H1 (cell line): ENCODE results near the gene KANSL3. TPM values are rescaled to one million over a fixed set of nuclear protein-coding genes. Genes with fewer than 3 reads are reported as not detected.

Experiments
- CTCF ChIA-PET: fragments of 300-600 bp; sonication (Branson Sonifier 250); formaldehyde crosslinking; loops from one replicate; lab custom pipeline; 2021; ENCODE audit not compliant: partially characterized antibody; lab: Charles Lee
- POLR2A ChIA-PET: fragments of 300-600 bp; sonication (Branson Sonifier 250); formaldehyde crosslinking; loops from one replicate; lab custom pipeline; 2021; ENCODE audit warnings: inconsistent platforms; ENCODE audit not compliant: partially characterized antibody; lab: Charles Lee
- DNase-seq, 2 experiments: peaks; one replicate each; pipeline versions ENCODE4 v3.0.0 to v3.0.0-alpha.2; 2010 to 2022; ENCODE audit warnings: low spot score in 2 of 2, low read depth in 1 of 2, mixed read lengths in 1 of 2
- FAIRE-seq: peaks from 2 replicates; lab custom pipeline; 2011; peaks lifted over from hg19 to GRCh38; lab: Jason Lieb, UNC
- H2AFZ ChIP-seq: 2 replicates; pipeline ENCODE4 v1.8.1; 2012; ENCODE audit warnings: low read length, inconsistent platforms
- H2AK5ac ChIP-seq: 2 replicates; pipeline ENCODE4 v1.6.1; 2013; ENCODE audit warnings: low read depth, low read length
- H2BK120ac ChIP-seq: replicated peaks from 2 replicates; pipeline ENCODE3; 2013; ENCODE audit warnings: low read depth, low read length, inconsistent platforms
- H2BK12ac ChIP-seq: 2 replicates; pipeline ENCODE4 v1.6.1; 2013; ENCODE audit warnings: low read depth, low read length
- H2BK15ac ChIP-seq: 2 replicates; pipeline ENCODE4 v1.6.1; 2013; ENCODE audit warnings: low read length
- H2BK20ac ChIP-seq: 2 replicates; pipeline ENCODE4 v1.6.1; 2013; ENCODE audit warnings: low read length
- H2BK5ac ChIP-seq: 2 replicates; pipeline ENCODE4 v1.6.1; 2013; ENCODE audit warnings: low read depth, low read length
- H3K14ac ChIP-seq: 2 replicates; pipeline ENCODE4 v1.6.1; 2013; ENCODE audit warnings: inconsistent platforms; ENCODE audit not compliant: insufficient read length
- H3K18ac ChIP-seq: 2 replicates; pipeline ENCODE4 v1.6.1; 2013; ENCODE audit warnings: low read length; ENCODE audit errors: extremely low read depth
- H3K23ac ChIP-seq: 2 replicates; pipeline ENCODE4 v1.6.1; 2013; ENCODE audit warnings: inconsistent platforms; ENCODE audit not compliant: insufficient read length
- H3K23me2 ChIP-seq: 2 replicates; pipeline ENCODE4 v1.6.1; 2013; ENCODE audit warnings: low read depth, low read length
- H3K27ac ChIP-seq: 2 replicates; pipeline ENCODE4 v1.6.1; 2011; ENCODE audit warnings: low read depth, low read length, inconsistent platforms
- H3K27me3 ChIP-seq, 4 experiments: replicated peaks in 1 of 4; 1 replicate in 1 of 4; 2 replicates in 3 of 4; pipeline versions ENCODE4 v1.6.1 to v1.8.1; 2011 to 2013; ENCODE audit warnings: low read length in 3 of 4, mild to moderate bottlenecking in 3 of 4, inconsistent platforms in 2 of 4, mixed read lengths in 2 of 4, moderate library complexity in 1 of 4; ENCODE audit not compliant: control insufficient read depth in 3 of 4, insufficient read depth in 3 of 4; ENCODE audit errors: extremely low read depth in 1 of 4
- H3K36me3 ChIP-seq, 4 experiments: 2 replicates each; pipeline versions ENCODE4 v1.6.1 to v1.8.1; 2011 to 2013; ENCODE audit warnings: mild to moderate bottlenecking in 4 of 4, low read length in 3 of 4, moderate library complexity in 2 of 4, control low read depth in 1 of 4, inconsistent platforms in 1 of 4; ENCODE audit not compliant: insufficient read depth in 4 of 4, control insufficient read depth in 2 of 4
- H3K4ac ChIP-seq: replicated peaks from 2 replicates; pipeline ENCODE3; 2013; ENCODE audit warnings: low read length, low read depth, mixed read lengths, inconsistent platforms; ENCODE audit not compliant: insufficient read length
- H3K4me1 ChIP-seq, 4 experiments: replicated peaks in 1 of 4; 1 replicate in 1 of 4; 2 replicates in 3 of 4; pipeline versions ENCODE4 v1.6.1 to v1.8.1; 2011 to 2013; ENCODE audit warnings: low read length in 3 of 4, inconsistent platforms in 2 of 4, mixed read lengths in 1 of 4; ENCODE audit not compliant: insufficient read depth in 4 of 4, control insufficient read depth in 3 of 4
- H3K4me2 ChIP-seq, 2 experiments: 2 replicates each; pipeline versions ENCODE4 v1.6.1 to v1.8.1; 2011 to 2013; ENCODE audit warnings: low read depth in 2 of 2, low read length in 2 of 2, control low read depth in 1 of 2, inconsistent platforms in 1 of 2, mild to moderate bottlenecking in 1 of 2; ENCODE audit not compliant: insufficient read depth in 1 of 2
- H3K4me3 ChIP-seq, 4 experiments: fragments of 200-600, 300-600 bp in 1 of 4; sonication (generic), shearing (Covaris generic), sonication (Bioruptor Twin) in 1 of 4; 2 replicates each; pipeline versions ENCODE4 v1.5.1 to v1.8.1; 2011 to 2016; ENCODE audit warnings: low read length in 4 of 4, low read depth in 3 of 4, control low read depth in 2 of 4, inconsistent platforms in 2 of 4, mild to moderate bottlenecking in 2 of 4, mixed read lengths in 1 of 4, moderate library complexity in 1 of 4; ENCODE audit not compliant: insufficient read depth in 2 of 4; ENCODE audit errors: extremely low read depth in 1 of 4
- H3K56ac ChIP-seq: replicated peaks from 2 replicates; pipeline ENCODE3; 2013; ENCODE audit warnings: low read depth, mild to moderate bottlenecking, mixed read lengths, low read length, inconsistent platforms; ENCODE audit not compliant: insufficient read length
- H3K79me1 ChIP-seq: 2 replicates; pipeline ENCODE4 v1.6.1; 2013; ENCODE audit warnings: low read depth, low read length, control low read depth
- H3K79me2 ChIP-seq, 2 experiments: 2 replicates each; pipeline versions ENCODE4 v1.6.1 to v1.8.1; 2012 to 2013; ENCODE audit warnings: low read length in 2 of 2, mild to moderate bottlenecking in 2 of 2, inconsistent platforms in 1 of 2; ENCODE audit not compliant: insufficient read depth in 2 of 2, control insufficient read depth in 1 of 2
- H3K9ac ChIP-seq, 4 experiments: replicated peaks in 1 of 4; 1 replicate in 1 of 4; 2 replicates in 3 of 4; pipeline versions ENCODE4 v1.6.1 to v1.8.1; 2011 to 2013; ENCODE audit warnings: low read depth in 3 of 4, low read length in 3 of 4, control low read depth in 2 of 4, mild to moderate bottlenecking in 2 of 4, moderate library complexity in 2 of 4, inconsistent platforms in 1 of 4; ENCODE audit errors: extremely low read depth in 1 of 4
- H3K9me3 ChIP-seq, 2 experiments: 2 replicates each; pipeline versions ENCODE4 v1.6.1 to v1.8.1; 2012 to 2013; ENCODE audit warnings: mild to moderate bottlenecking in 2 of 2, moderate library complexity in 2 of 2, control low read depth in 1 of 2, inconsistent platforms in 1 of 2, low read depth in 1 of 2, low read length in 1 of 2, mixed read lengths in 1 of 2; ENCODE audit not compliant: insufficient read depth in 2 of 2
- H4K20me1 ChIP-seq, 2 experiments: replicated peaks in 1 of 2; 2 replicates each; pipeline versions ENCODE3 to v1.8.1; 2011 to 2013; ENCODE audit warnings: inconsistent platforms in 2 of 2, low read length in 2 of 2, mild to moderate bottlenecking in 1 of 2; ENCODE audit not compliant: insufficient read depth in 2 of 2, control insufficient read depth in 1 of 2
- H4K5ac ChIP-seq: 2 replicates; pipeline ENCODE4 v1.6.1; 2013; ENCODE audit warnings: low read length, low read depth, mixed read lengths, inconsistent platforms; ENCODE audit not compliant: insufficient read length
- H4K8ac ChIP-seq: 2 replicates; pipeline ENCODE4 v1.8.0; 2013; ENCODE audit warnings: mild to moderate bottlenecking, moderate library complexity, low read length, inconsistent platforms; ENCODE audit not compliant: insufficient read depth; ENCODE audit errors: extremely low read depth
- H4K91ac ChIP-seq: replicated peaks from 2 replicates; pipeline ENCODE3; 2013; ENCODE audit warnings: low read length, mixed read lengths, inconsistent platforms; ENCODE audit not compliant: insufficient read length
- BACH1 ChIP-seq: IDR thresholded peaks from 2 replicates; pipeline ENCODE4 v1.6.1; 2012; ENCODE audit warnings: low read length, improper control_type of control experiment
- CREB1 ChIP-seq: IDR thresholded peaks from 2 replicates; pipeline ENCODE4 v1.6.1; 2012; ENCODE audit warnings: inconsistent platforms
- EP300 ChIP-seq, 2 experiments: IDR thresholded peaks; 1 replicate in 1 of 2; 2 replicates in 1 of 2; pipeline ENCODE4 v1.6.1; 2011 to 2012; ENCODE audit warnings: low read depth in 2 of 2, low read length in 2 of 2, mild to moderate bottlenecking in 2 of 2, borderline replicate concordance in 1 of 2, inconsistent platforms in 1 of 2, moderate library complexity in 1 of 2
- HDAC2 ChIP-seq, 2 experiments: fragments of 300-600 bp in 1 of 2; sonication (generic) in 1 of 2; IDR thresholded peaks; 2 replicates each; pipeline ENCODE4 v1.6.1; 2011 to 2012; ENCODE audit warnings: low read depth in 2 of 2, low read length in 2 of 2, mild to moderate bottlenecking in 2 of 2, moderate library complexity in 2 of 2, borderline replicate concordance in 1 of 2, inconsistent platforms in 1 of 2
- JUN ChIP-seq: IDR thresholded peaks from 2 replicates; pipeline ENCODE4 v1.6.1; 2011; ENCODE audit warnings: low read depth, mild to moderate bottlenecking, improper control_type of control experiment, low read length
- MAX ChIP-seq: IDR thresholded peaks from 2 replicates; pipeline ENCODE4 v1.6.1; 2012; ENCODE audit warnings: inconsistent platforms
- RAD21 ChIP-seq, 2 experiments: IDR thresholded peaks in 1 of 2; conservative IDR thresholded peaks in 1 of 2; 2 replicates each; pipeline ENCODE4 v1.6.1; 2011; ENCODE audit warnings: low read depth in 2 of 2, low read length in 2 of 2, improper control_type of control experiment in 1 of 2, inconsistent platforms in 1 of 2, mild to moderate bottlenecking in 1 of 2, moderate library complexity in 1 of 2
- RBBP5 ChIP-seq: IDR thresholded peaks from 2 replicates; pipeline ENCODE4 v1.7.1; 2012; ENCODE audit warnings: low read depth, mild to moderate bottlenecking, inconsistent platforms, low read length, moderate library complexity, borderline replicate concordance
- SIX5 ChIP-seq: IDR thresholded peaks from 2 replicates; pipeline ENCODE4 v1.6.1; 2011; ENCODE audit warnings: mild to moderate bottlenecking, low read depth, low read length
- SP2 ChIP-seq: IDR thresholded peaks from 2 replicates; pipeline ENCODE4 v1.6.1; 2012; ENCODE audit warnings: mild to moderate bottlenecking, low read length, inconsistent platforms
- SRF ChIP-seq: IDR thresholded peaks from 2 replicates; pipeline ENCODE4 v1.6.1; 2011; ENCODE audit warnings: mild to moderate bottlenecking, low read depth, low read length, moderate library complexity
- WGBS, 2 experiments: shearing (Covaris generic) in 1 of 2; methylation state at CpG; one replicate each; pipeline versions ENCODE4 v1.1.6 to v1.1.7; 2013 to 2015; ENCODE audit warnings: low lambda C conversion rate in 2 of 2, mixed read lengths in 2 of 2, inconsistent platforms in 1 of 2, low coverage in 1 of 2, missing lambda C conversion rate in 1 of 2; ENCODE audit not compliant: insufficient replicate concordance in 2 of 2, insufficient coverage in 1 of 2, insufficient read length in 1 of 2; ENCODE audit errors: extremely low coverage in 1 of 2, missing lambda C conversion rate in 1 of 2; 5-methylcytosine and 5-hydroxymethylcytosine counted together
- polyA plus RNA-seq, 7 experiments: library from polyadenylated mRNA; depleted of rRNA in 3 of 7; stranded (reverse) in 5 of 7; unstranded in 2 of 7; fragments of >200 nt in 5 of 7; fragments of 200-250 nt in 2 of 7; gene quantifications; 1 replicate in 5 of 7; 2 replicates in 1 of 7; 4 replicates in 1 of 7; pipeline versions ENCODE4 v1.2.1 to v1.2.3, GENCODE V29; 2011 to 2013; ENCODE audit warnings: missing spikeins in 2 of 7, mixed read lengths in 2 of 7
- total RNA-seq: library from RNA; stranded (reverse); fragmentation: NEBNext Ultra II Directional; extraction: Animal tissue kit (Norgen Biotek cat#: 25700); gene quantifications from 2 replicates; pipeline ENCODE4 v1.2.1, GENCODE V29; 2021

The KANSL3 gene
- total and polyA plus RNA-seq, 2 of the 8 experiments (the other 6 are each of a cell fraction or from before 2014, with no cell fraction given), result 19.8 to 31.4 TPM

GRCh38 chr2:96617012-96617411, 21.1 kb downstream of the KANSL3 start:
- no peak overlapping the region for H3K14ac ChIP-seq
- peaks cover 11 to 46% (median 24%) of the 10 kb centered on the region in 4 experiments; a peak in 7 of 8 replicates for H3K36me3 ChIP-seq
- no peak overlapping the region for H2BK20ac ChIP-seq
- no peak overlapping the region for H2BK15ac ChIP-seq
- no peak overlapping the region for H2BK120ac ChIP-seq
- no peak overlapping the region for H4K91ac ChIP-seq
- H3K23me2 ChIP-seq, result no peaks in the 10 kb centered on the region
- ChIA-PET CTCF (interaction anchor here (0.7 kb wide), 2 partner anchors 78 to 165 kb away, joined by 3 to 4 read pairs; no protein-coding TSS in a partner anchor), POLR2A (interaction anchor here (0.7 kb wide), 1 partner anchor 88 kb away, joined by 3 read pairs; no protein-coding TSS in a partner anchor)
- H3K9me3 ChIP-seq, result no peaks in the 10 kb centered on the region
- 100% methylated on average over 4 of the region's 4 CpGs; no CpG with 5 or more reads in 1 of the 2 experiments for WGBS, 2 experiments
- H3K9ac ChIP-seq, result no peak overlapping the region
- no peak overlapping the region for H3K27ac ChIP-seq
- no peak overlapping the region for H3K56ac ChIP-seq
- H3K4me3 ChIP-seq, result no peak overlapping the region
- H2BK5ac ChIP-seq, result no peak overlapping the region
- TF ChIP-seq RBBP5 (no peak), RAD21 (IDR thresholded peaks at IDR 0.05 in 1 of 2, conservative IDR thresholded peaks at IDR 0.05 in 1 of 2; ENCODE audit: low read depth in 2 of 2, low read length in 2 of 2) (no peak), EP300 (IDR thresholded peaks at IDR 0.05; ENCODE audit: borderline replicate concordance in 1 of 2, low read depth in 2 of 2, low read length in 2 of 2) (no peak), SP2 (no peak), SRF (no peak), BACH1 (no peak), SIX5 (no peak), HDAC2 (IDR thresholded peaks at IDR 0.05; ENCODE audit: borderline replicate concordance in 1 of 2, low read depth in 2 of 2, low read length in 2 of 2) (no peak), JUN (no peak), CREB1 (no peak), MAX (no peak)
- TF ChIP-seq, all 59 proteins: peak for 0
- no peaks in the 10 kb centered on the region for H3K4me1 ChIP-seq
- DNase-seq, result no peak
- no peaks in the 10 kb centered on the region for H3K79me2 ChIP-seq
- no peak overlapping the region for H2AK5ac ChIP-seq
- no peak overlapping the region for H3K4me2 ChIP-seq
- H3K18ac ChIP-seq, result no peak overlapping the region
- no peak overlapping the region for H2BK12ac ChIP-seq
- no peak overlapping the region for H4K8ac ChIP-seq
- H4K5ac ChIP-seq, result no peak overlapping the region
- no peak for FAIRE-seq
- H2AFZ ChIP-seq, result no peak overlapping the region
- peaks cover 0 to 7% of the 10 kb centered on the region in 2 experiments for H4K20me1 ChIP-seq
- H3K79me1 ChIP-seq, result 0 out of 2 replicates have a peak, but pooled peaks cover 2% of the 10 kb centered on the region
- H3K4ac ChIP-seq, result no peak overlapping the region
- no peaks in the 10 kb centered on the region for H3K27me3 ChIP-seq
- H3K23ac ChIP-seq, result no peak overlapping the region
